GM13977 (cell line): ENCODE results near the gene ATXN1.

Experiments used
- DNase-seq: peaks from one replicate; pipeline ENCODE4 v3.0.0; 2012; ENCODE audit warnings: low spot score
- CTCF ChIP-seq: IDR thresholded peaks from 2 replicates; pipeline ENCODE4 v1.5.1; 2012; ENCODE audit warnings: mild to moderate bottlenecking, control low read depth; ENCODE audit not compliant: insufficient read depth; ENCODE audit errors: extremely low read depth, missing control alignments
- in situ Hi-C: fragments of 300-500 bp; cut with MboI; formaldehyde crosslinking; loops from one replicate; pipeline ENCODE4 v1.12.0; 2022; ENCODE audit warnings: low sequenced_read_pairs, low pct_unique_long_range_greater_than_20kb, mixed read lengths, inconsistent platforms; ENCODE audit not compliant: unreplicated experiment

ATXN1 gene

GRCh38 chr6:16783509-16783908 is 22.2 kb upstream of the ATXN1 start:
- in situ Hi-C loops, result loop anchor here (25.0 kb wide), 1 partner anchor 179 kb away; no protein-coding TSS in a partner anchor
- DNase-seq, result no peak
- no peak for TF ChIP-seq CTCF

GRCh38 chr6:16782278-16782677 is 21.0 kb upstream of the ATXN1 start:
- TF ChIP-seq CTCF, result no peak
- in situ Hi-C loops, result loop anchor here (25.0 kb wide), 1 partner anchor 180 kb away; no protein-coding TSS in a partner anchor
- no peak for DNase-seq

- DNase-seq, result no peak
- in situ Hi-C loops, result loop anchor here (25.0 kb wide), 1 partner anchor 181 kb away; no protein-coding TSS in a partner anchor
- no peak for TF ChIP-seq CTCF
These were observed 20.3 kb upstream of the ATXN1 start for GRCh38 chr6:16781348-16782169.

GRCh38 chr6:16778521-16778920 is 17.3 kb upstream of the ATXN1 start:
- in situ Hi-C loops, result loop anchor here (25.0 kb wide), 1 partner anchor 184 kb away; no protein-coding TSS in a partner anchor
- DNase-seq, result no peak
- TF ChIP-seq CTCF, result no peak

- TF ChIP-seq CTCF, result no peak
- in situ Hi-C loops, result loop anchor here (25.0 kb wide), 1 partner anchor 185 kb away; no protein-coding TSS in a partner anchor
- DNase-seq, result no peak
These were observed 16.5 kb upstream of the ATXN1 start for GRCh38 chr6:16777794-16778193.

- no peak for TF ChIP-seq CTCF
- no peak for DNase-seq
- in situ Hi-C loops, result loop anchor here (25.0 kb wide), 1 partner anchor 186 kb away; no protein-coding TSS in a partner anchor
These were observed 15.2 kb upstream of the ATXN1 start for GRCh38 chr6:16776394-16777017.
